22Rv1 (cell line): ENCODE measurements around the gene NCK2.

Experiments used
- ZFX ChIP-seq: fragments of 450-650 bp; IDR thresholded peaks from 2 replicates; pipeline ENCODE4 v1.6.1; 2017; ENCODE audit warnings: antibody characterized with exemption, borderline replicate concordance
- TF ChIP-seq, protein P1 (sequence below): fragments of 450-650 bp; IDR thresholded peaks from 2 replicates; pipeline ENCODE4 v1.5.1; 2017; ENCODE audit warnings: mild to moderate bottlenecking

DNA sequence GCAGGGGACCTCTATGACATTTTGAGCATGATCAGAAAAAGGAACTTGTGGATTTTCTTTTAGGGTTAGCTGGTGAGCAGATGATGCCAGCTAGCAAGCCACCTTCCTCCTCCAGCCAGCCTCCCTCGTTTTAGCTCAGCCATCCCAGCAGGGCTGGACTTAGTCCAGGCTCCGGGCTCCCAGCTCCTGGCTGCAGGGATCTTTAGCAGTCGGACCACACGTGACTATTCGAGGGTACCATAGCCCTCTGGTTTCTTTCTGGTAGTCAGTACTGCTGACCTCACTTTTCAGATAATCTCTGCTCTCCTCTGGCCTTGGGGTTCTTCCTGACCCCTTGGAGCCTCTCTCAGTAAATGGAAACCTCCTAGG is 31.8 kb downstream of the NCK2 start:
- TF ChIP-seq, protein P1, sequence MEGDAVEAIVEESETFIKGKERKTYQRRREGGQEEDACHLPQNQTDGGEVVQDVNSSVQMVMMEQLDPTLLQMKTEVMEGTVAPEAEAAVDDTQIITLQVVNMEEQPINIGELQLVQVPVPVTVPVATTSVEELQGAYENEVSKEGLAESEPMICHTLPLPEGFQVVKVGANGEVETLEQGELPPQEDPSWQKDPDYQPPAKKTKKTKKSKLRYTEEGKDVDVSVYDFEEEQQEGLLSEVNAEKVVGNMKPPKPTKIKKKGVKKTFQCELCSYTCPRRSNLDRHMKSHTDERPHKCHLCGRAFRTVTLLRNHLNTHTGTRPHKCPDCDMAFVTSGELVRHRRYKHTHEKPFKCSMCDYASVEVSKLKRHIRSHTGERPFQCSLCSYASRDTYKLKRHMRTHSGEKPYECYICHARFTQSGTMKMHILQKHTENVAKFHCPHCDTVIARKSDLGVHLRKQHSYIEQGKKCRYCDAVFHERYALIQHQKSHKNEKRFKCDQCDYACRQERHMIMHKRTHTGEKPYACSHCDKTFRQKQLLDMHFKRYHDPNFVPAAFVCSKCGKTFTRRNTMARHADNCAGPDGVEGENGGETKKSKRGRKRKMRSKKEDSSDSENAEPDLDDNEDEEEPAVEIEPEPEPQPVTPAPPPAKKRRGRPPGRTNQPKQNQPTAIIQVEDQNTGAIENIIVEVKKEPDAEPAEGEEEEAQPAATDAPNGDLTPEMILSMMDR = no peak
- TF ChIP-seq ZFX = no peak
